HAP-1 (cell line): Measurements from ENCODE around the gene SMPX.
A peak's percentile ranks its signal among the peaks of the same experiment; 100 is the strongest.

Experiments
- DNase-seq, 2 experiments: peaks; one replicate each; pipeline ENCODE4 v3.0.0-alpha.2; 2016 to 2020; ENCODE audit warnings: low spot score in 2 of 2
- H3K27me3 ChIP-seq: fragments of 250-450 bp; sonication (Bioruptor Pico); 2 replicates; pipeline ENCODE4 v1.5.1; 2020; ENCODE audit warnings: low read depth, mild to moderate bottlenecking, moderate library complexity
- H3K36me3 ChIP-seq: fragments of 250-450 bp; sonication (Bioruptor Pico); replicated peaks from 2 replicates; pipeline ENCODE4 v1.5.1; 2020; ENCODE audit warnings: mild to moderate bottlenecking
- H3K4me1 ChIP-seq: fragments of 250-450 bp; sonication (Bioruptor Pico); 2 replicates; pipeline ENCODE4 v1.5.1; 2020; ENCODE audit warnings: mild to moderate bottlenecking
- H3K4me3 ChIP-seq: fragments of 250-450 bp; sonication (Bioruptor Pico); 2 replicates; pipeline ENCODE4 v1.5.1; 2020; ENCODE audit warnings: mild to moderate bottlenecking, moderate library complexity
- H3K9me3 ChIP-seq: fragments of 250-450 bp; sonication (Bioruptor Pico); 2 replicates; pipeline ENCODE4 v1.5.1; 2020; ENCODE audit warnings: mild to moderate bottlenecking, moderate library complexity
- in situ Hi-C: fragments of 300-500 bp; cut with MboI; formaldehyde crosslinking; loops from 3 replicates; pipeline ENCODE4 v1.14.3; 2020; ENCODE audit warnings: low sequenced_read_pairs, inconsistent platforms, mixed read lengths

The SMPX gene

DNA sequence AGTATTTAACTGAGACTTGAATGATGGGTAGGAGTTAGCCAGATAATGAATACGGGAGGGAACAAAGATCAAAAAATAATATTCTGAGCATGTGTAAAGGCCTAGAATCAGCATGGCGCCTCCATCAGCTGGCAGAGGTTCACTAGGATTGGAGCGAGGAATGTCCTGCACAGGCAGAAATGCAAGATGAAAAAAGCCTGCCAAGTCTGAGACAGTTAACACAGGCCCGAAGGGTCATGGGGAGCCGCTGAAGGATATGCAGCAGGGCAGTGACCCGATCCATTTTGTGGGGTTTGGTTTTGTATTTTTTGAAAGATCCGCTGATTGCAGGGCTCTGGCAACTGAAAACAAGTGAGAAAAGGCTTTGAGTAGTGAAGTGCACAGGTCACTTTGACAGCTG lies 40.1 kb downstream of the SMPX start:
- Histone ChIP-seq H3K9me3 (no peaks in the 10 kb centered on the region), H3K4me3 (no peak overlapping the region), H3K27me3 (0 out of 2 replicates have a peak, but pooled peaks cover 2% of the 10 kb centered on the region), H3K4me1 (no peaks in the 10 kb centered on the region), H3K36me3 (no peaks in the 10 kb centered on the region)
- no peak for DNase-seq
- in situ Hi-C loops, result no loop called here

DNA sequence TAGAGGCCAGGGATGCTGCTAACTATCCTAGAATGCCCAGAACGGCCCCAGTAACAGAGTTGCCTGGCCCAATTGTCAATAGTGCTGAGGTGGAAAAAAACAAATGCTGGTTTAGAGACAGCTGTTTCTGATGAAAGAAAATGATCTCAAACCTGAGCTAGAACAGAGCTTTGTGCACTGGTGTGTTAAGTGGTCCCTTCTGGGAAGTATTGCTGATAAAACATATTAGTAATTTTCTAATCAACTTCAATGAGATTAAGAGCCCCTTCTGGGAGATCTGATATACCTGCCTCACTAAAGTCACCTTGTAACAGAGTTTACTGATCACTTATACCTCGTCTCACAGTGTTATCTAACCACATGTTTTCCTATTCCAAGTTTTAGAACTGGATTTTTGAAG lies 42.1 kb downstream of the SMPX start:
- H3K27me3 ChIP-seq, result 0 out of 2 replicates have a peak, but pooled peaks cover 2% of the 10 kb centered on the region
- H3K36me3 ChIP-seq, result no peaks in the 10 kb centered on the region
- in situ Hi-C loops, result no loop called here
- no peak for DNase-seq
- no peak overlapping the region for H3K4me3 ChIP-seq
- H3K4me1 ChIP-seq, result no peaks in the 10 kb centered on the region
- H3K9me3 ChIP-seq, result no peaks in the 10 kb centered on the region

DNA sequence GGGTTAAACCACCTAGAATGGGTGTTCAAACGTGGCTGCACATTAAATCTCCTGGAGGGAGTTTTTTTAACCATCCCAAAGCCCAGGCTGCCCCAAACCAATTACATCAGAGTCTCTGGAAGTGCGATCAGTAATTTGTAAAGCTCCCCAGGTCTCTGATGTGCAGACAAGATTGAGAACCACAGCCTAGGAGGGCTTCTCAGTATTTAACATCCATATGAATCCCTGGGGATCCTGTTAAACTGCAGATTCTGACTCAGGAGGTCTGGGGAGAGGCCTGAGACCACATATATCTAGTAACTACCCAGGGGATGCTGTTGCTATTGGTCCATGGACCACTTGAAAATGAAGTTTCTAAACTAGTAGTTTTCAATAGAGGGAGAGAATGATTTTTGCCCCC lies 42.6 kb downstream of the SMPX start:
- H3K36me3 ChIP-seq, result no peaks in the 10 kb centered on the region
- H3K4me1 ChIP-seq, result no peaks in the 10 kb centered on the region
- H3K9me3 ChIP-seq, result no peaks in the 10 kb centered on the region
- DNase-seq, result no peak
- H3K27me3 ChIP-seq, result 0 out of 2 replicates have a peak, but pooled peaks cover 2% of the 10 kb centered on the region
- no peak overlapping the region for H3K4me3 ChIP-seq
- in situ Hi-C loops, result no loop called here

DNA sequence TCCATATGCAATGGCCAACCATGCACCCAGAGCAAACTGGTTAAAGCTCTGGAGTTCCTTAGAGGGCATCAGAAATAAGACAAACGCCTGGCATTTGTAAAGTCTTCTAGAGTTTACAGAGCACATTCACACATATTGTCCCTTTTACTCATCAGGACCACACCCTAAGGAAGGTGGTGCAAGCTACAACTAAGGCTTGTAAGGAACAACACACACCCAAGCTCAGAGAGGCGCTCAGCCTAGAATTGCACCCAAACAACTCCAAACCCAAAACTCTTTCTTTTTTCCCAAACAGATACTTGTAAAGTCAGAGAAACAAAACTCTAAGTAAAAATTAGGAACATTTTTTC lies 46.1 kb downstream of the SMPX start:
- DNase-seq, result no peak
- Histone ChIP-seq H3K36me3 (no peaks in the 10 kb centered on the region), H3K4me3 (no peak overlapping the region), H3K9me3 (no peaks in the 10 kb centered on the region), H3K27me3 (peaks cover 4% of the 10 kb centered on the region; the same call in 1 of the 2 replicates), H3K4me1 (no peaks in the 10 kb centered on the region)
- in situ Hi-C loops, result no loop called here

DNA sequence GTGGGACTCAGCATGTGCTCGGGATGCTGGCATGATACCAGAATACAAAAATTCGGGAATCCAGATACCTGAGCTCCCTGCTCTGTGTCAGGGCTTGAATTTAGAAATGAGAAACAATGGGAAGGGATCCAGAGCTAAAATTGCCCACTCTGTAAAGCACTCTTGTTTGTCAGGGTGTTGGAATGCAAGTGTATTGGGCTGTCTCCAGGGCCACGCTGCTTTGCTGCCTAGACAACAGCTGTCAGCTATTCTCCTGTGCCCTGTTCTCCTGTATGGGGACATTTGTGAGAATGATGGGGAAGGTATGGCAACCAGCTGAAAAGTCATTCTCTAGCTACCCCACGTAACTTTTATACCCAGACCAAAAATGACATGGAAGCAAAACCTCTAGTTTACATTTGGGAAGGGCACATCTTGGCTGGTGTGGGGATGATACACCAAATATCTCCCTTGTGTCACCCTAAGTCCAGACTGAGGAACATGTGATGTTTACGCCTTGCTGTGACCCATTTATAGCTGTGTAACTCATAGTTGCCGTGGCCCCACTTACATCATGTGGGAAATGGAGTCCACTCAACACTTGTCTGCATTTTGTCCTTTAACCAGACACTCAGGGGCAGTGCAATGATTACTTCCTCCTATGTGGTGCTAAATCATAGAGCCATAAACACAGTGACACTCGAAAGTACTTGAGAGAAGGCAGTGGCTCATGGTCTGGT lies 46.6 kb downstream of the SMPX start:
- Histone ChIP-seq H3K27me3 (peaks cover 4% of the 10 kb centered on the region; the same call in 1 of the 2 replicates), H3K36me3 (no peaks in the 10 kb centered on the region), H3K9me3 (no peaks in the 10 kb centered on the region), H3K4me3 (no peak overlapping the region), H3K4me1 (no peaks in the 10 kb centered on the region)
- in situ Hi-C loops, result no loop called here
- no peak for DNase-seq

- in situ Hi-C loops, result no loop called here
- peak; percentile 5 to 30 for DNase-seq
- Histone ChIP-seq H3K36me3 (no peaks in the 10 kb centered on the region), H3K27me3 (peaks cover 4% of the 10 kb centered on the region; the same call in 1 of the 2 replicates), H3K4me1 (no peaks in the 10 kb centered on the region), H3K9me3 (no peaks in the 10 kb centered on the region), H3K4me3 (no peak overlapping the region)
Measured at GRCh38 chrX:21708116-21708515, 49.8 kb downstream of the SMPX start.

DNA sequence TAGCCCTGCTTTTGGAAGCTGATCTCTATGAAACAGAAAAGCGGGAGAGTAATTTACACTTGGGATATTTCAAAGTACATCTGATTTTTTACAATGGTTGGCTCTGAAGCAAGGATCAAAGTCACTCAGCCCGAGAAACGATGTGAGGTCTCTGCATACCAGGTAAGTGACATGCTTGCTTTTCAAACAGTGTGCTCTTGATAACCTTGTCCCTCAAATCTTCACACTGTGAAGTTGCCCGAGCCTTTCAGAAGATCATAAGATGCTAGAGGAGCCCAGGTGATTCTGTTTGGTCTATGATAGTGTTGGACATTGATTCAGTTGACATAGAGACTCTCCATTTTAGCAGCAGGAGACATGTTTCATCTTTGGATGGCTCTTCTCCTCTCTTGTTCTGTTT lies 52.7 kb downstream of the SMPX start:
- no peak for DNase-seq
- no peak overlapping the region for H3K4me3 ChIP-seq
- in situ Hi-C loops, result no loop called here
- H3K36me3 ChIP-seq, result no peaks in the 10 kb centered on the region
- no peaks in the 10 kb centered on the region for H3K9me3 ChIP-seq
- H3K27me3 ChIP-seq, result peaks cover 4% of the 10 kb centered on the region; the same call in 1 of the 2 replicates
- no peaks in the 10 kb centered on the region for H3K4me1 ChIP-seq

GRCh38 chrX:21702725-21703124 lies 55.2 kb downstream of the SMPX start:
- in situ Hi-C loops, result no loop called here
- DNase-seq, result no peak
- Histone ChIP-seq H3K9me3 (no peaks in the 10 kb centered on the region), H3K4me3 (no peak overlapping the region), H3K36me3 (no peaks in the 10 kb centered on the region), H3K4me1 (no peaks in the 10 kb centered on the region), H3K27me3 (no peaks in the 10 kb centered on the region)

GRCh38 chrX:21700967-21701366 lies 56.9 kb downstream of the SMPX start:
- Histone ChIP-seq H3K4me3 (no peak overlapping the region), H3K9me3 (no peaks in the 10 kb centered on the region), H3K4me1 (no peaks in the 10 kb centered on the region), H3K36me3 (no peaks in the 10 kb centered on the region), H3K27me3 (no peaks in the 10 kb centered on the region; the same call in 1 of the 2 replicates)
- in situ Hi-C loops, result no loop called here
- DNase-seq, result no peak

- in situ Hi-C loops, result no loop called here
- no peaks in the 10 kb centered on the region; the same call in 1 of the 2 replicates for H3K27me3 ChIP-seq
- DNase-seq, result no peak
- H3K4me3 ChIP-seq, result no peak overlapping the region
- no peaks in the 10 kb centered on the region for H3K4me1 ChIP-seq
- no peaks in the 10 kb centered on the region for H3K36me3 ChIP-seq
- H3K9me3 ChIP-seq, result no peaks in the 10 kb centered on the region
Measured at GRCh38 chrX:21700275-21700674, 57.6 kb downstream of the SMPX start.

DNA sequence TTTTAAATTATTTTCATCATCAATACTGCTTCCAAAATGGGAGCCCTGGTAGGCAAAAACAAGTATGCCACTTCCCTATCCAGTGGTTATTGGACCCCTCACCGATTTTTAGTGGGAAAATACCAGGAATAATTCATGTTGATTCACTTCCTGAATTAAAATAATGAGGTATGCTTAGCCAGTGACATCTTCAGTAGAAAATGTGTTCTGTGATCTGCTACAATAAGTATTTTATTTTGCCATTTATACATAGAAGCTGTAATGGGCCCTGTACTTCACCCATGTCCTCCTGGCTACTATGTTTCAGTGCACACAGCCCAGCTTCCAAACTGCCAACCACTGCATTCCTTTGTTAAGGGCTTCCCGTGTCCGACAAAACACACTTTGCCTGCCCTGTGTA lies 58.8 kb downstream of the SMPX start:
- Histone ChIP-seq H3K9me3 (no peaks in the 10 kb centered on the region), H3K4me1 (no peaks in the 10 kb centered on the region), H3K36me3 (no peaks in the 10 kb centered on the region), H3K27me3 (no peaks in the 10 kb centered on the region; the same call in 1 of the 2 replicates), H3K4me3 (no peak overlapping the region)
- in situ Hi-C loops, result no loop called here
- no peak for DNase-seq

DNA sequence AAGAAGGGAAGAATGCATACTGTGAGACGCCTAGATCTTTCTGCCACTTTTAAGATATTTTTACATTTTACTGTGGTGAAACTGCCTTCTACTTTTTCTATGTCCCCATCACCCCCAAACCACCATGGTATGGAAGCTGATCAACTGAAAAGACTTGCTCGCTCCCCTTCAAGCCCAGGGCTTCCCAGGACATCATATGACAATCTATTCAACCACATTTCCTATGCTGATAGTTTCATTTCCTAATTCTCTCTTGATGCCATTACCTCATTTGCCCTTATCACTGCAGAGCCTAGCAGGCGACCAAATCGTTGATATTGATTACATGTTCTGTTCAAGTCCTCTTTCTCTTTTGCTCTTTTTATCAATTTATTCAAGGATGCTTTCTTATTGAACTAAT lies 59.6 kb downstream of the SMPX start:
- H3K36me3 ChIP-seq, result no peaks in the 10 kb centered on the region
- no peak overlapping the region for H3K4me3 ChIP-seq
- no peaks in the 10 kb centered on the region for H3K4me1 ChIP-seq
- DNase-seq, result no peak
- no peaks in the 10 kb centered on the region; the same call in 1 of the 2 replicates for H3K27me3 ChIP-seq
- no peaks in the 10 kb centered on the region for H3K9me3 ChIP-seq
- in situ Hi-C loops, result no loop called here

DNA sequence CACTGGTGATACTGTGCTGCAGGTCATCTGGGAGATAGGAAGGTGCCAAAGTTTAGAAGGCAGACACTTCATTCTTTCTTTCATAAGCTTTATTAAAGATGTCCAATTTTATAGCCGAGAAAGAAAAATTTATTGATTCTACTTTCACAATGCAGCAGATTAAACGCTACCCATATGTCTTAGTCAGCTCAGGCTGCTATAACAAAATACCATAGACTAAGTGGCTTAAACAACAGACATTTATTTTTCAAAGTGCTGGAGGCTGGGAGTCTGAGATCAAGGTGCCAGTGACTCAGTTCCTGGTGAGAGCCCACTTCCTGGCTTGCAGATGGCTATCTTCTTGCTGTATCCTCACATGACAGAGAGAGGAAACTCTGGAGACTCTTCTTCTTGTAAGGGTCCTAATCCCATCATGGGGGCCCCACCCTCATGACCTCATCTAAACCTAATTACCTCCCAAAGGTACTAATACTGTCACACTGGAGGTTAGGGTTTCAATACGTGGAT lies 66.4 kb downstream of the SMPX start:
- in situ Hi-C loops, result no loop called here
- DNase-seq, result no peak
- Histone ChIP-seq H3K27me3 (no peaks in the 10 kb centered on the region), H3K9me3 (no peaks in the 10 kb centered on the region), H3K4me3 (no peak overlapping the region), H3K36me3 (no peaks in the 10 kb centered on the region), H3K4me1 (no peaks in the 10 kb centered on the region)

DNA sequence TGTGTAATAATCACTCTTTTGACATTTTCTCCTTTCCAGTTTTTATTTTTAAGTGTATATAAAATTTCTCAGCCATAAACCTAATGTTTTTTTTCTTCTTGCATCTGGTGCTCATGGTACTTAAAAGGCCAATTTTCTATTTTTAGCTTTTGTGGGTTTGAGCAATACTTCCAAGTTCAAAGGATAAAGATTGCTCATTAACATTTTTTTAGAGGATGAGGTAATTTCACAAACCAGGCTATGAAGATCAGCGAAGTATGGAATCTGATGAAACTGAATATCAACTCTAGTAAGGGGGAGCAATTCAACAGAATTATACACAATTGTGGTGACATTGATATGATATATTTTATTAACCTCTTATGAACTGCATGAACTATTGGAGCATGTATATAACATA lies 74.0 kb downstream of the SMPX start:
- in situ Hi-C loops, result no loop called here
- Histone ChIP-seq H3K9me3 (no peaks in the 10 kb centered on the region), H3K27me3 (no peaks in the 10 kb centered on the region; the same call in 1 of the 2 replicates), H3K36me3 (no peaks in the 10 kb centered on the region), H3K4me1 (no peaks in the 10 kb centered on the region), H3K4me3 (no peak overlapping the region)
- no peak for DNase-seq
